H1 (cell line): ENCODE data around the gene TRIM62. TPM values are rescaled to one million over a fixed set of nuclear protein-coding genes. Genes with fewer than 3 reads are reported as not detected.

Experiments used
- HDAC2 ChIP-seq, 2 experiments: fragments of 300-600 bp in 1 of 2; sonication (generic) in 1 of 2; IDR thresholded peaks; 2 replicates each; pipeline ENCODE4 v1.6.1; 2011 to 2012; ENCODE audit warnings: low read depth in 2 of 2, low read length in 2 of 2, mild to moderate bottlenecking in 2 of 2, moderate library complexity in 2 of 2, borderline replicate concordance in 1 of 2, inconsistent platforms in 1 of 2
- TEAD4 ChIP-seq: IDR thresholded peaks from 2 replicates; pipeline ENCODE4 v1.6.1; 2012; ENCODE audit warnings: low read depth, low read length, inconsistent platforms, mixed read lengths
- polyA plus RNA-seq, 7 experiments: library from polyadenylated mRNA; depleted of rRNA in 3 of 7; stranded (reverse) in 5 of 7; unstranded in 2 of 7; fragments of >200 nt in 5 of 7; fragments of 200-250 nt in 2 of 7; gene quantifications; 1 replicate in 5 of 7; 2 replicates in 1 of 7; 4 replicates in 1 of 7; pipeline versions ENCODE4 v1.2.1 to v1.2.3, GENCODE V29; 2011 to 2013; ENCODE audit warnings: missing spikeins in 2 of 7, mixed read lengths in 2 of 7
- total RNA-seq: library from RNA; stranded (reverse); fragmentation: NEBNext Ultra II Directional; extraction: Animal tissue kit (Norgen Biotek cat#: 25700); gene quantifications from 2 replicates; pipeline ENCODE4 v1.2.1, GENCODE V29; 2021

TRIM62 gene
- total and polyA plus RNA-seq, 2 of the 8 experiments (the other 6 are each of a cell fraction or from before 2014, with no cell fraction given): 6.3 to 10.8 TPM

- no peak for TF ChIP-seq HDAC2 (IDR thresholded peaks at IDR 0.05; ENCODE audit: borderline replicate concordance in 1 of 2, low read depth in 2 of 2, low read length in 2 of 2)
- TF ChIP-seq TEAD4: no peak
These were observed 5.0 kb downstream of the TRIM62 start (continued) for GRCh38 chr1:33176887-33177286.
